Calu3 (cell line): Measurements from ENCODE around the gene ZNFX1. TPM values are rescaled to one million over a fixed set of nuclear protein-coding genes. Genes with fewer than 3 reads are reported as not detected.

Experiments used
- BruUV-seq: library from RNA; stranded (reverse); fragments of 400-500 nt; replicated peaks from 2 replicates; lab custom pipeline; 2021; lab: Mats Ljungman, UMichigan
- CTCF ChIA-PET: fragments of 300-600 bp; sonication (Branson Sonifier 250); formaldehyde crosslinking; loops from one replicate; lab custom pipeline; 2022; ENCODE audit warnings: antibody characterized with exemption; lab: Charles Lee
- DNase-seq: peaks from one replicate; pipeline ENCODE4 v3.0.0; 2022
- H3K27ac Mint-ChIP-seq: one replicate; pipeline ENCODE4 v1.8.0; 2022; ENCODE audit warnings: mixed read lengths; ENCODE audit not compliant: unreplicated experiment
- H3K27me3 Mint-ChIP-seq: one replicate; pipeline ENCODE4 v1.8.0; 2022; ENCODE audit warnings: mixed read lengths; ENCODE audit not compliant: unreplicated experiment
- H3K36me3 Mint-ChIP-seq: one replicate; pipeline ENCODE4 v1.8.0; 2022; ENCODE audit warnings: mild to moderate bottlenecking, moderate library complexity, mixed read lengths; ENCODE audit not compliant: insufficient read depth, unreplicated experiment
- H3K4me1 Mint-ChIP-seq: one replicate; pipeline ENCODE4 v1.8.0; 2022; ENCODE audit warnings: mild to moderate bottlenecking, low read depth, mixed read lengths; ENCODE audit not compliant: unreplicated experiment
- H3K4me3 Mint-ChIP-seq: one replicate; pipeline ENCODE4 v1.8.0; 2022; ENCODE audit warnings: mild to moderate bottlenecking, low read depth, moderate library complexity, mixed read lengths; ENCODE audit not compliant: unreplicated experiment
- H3K9me3 Mint-ChIP-seq: one replicate; pipeline ENCODE4 v1.8.0; 2022; ENCODE audit warnings: low read depth, mixed read lengths; ENCODE audit not compliant: unreplicated experiment
- intact Hi-C: fragments of 100-400 bp; cut with micrococcal nuclease; formaldehyde crosslinking; loops from one replicate; pipeline ENCODE4 v1.10.0; 2022; ENCODE audit not compliant: unreplicated experiment
- total RNA-seq: library from RNA; stranded (reverse); gene quantifications from 2 replicates; pipeline ENCODE4 v1.2.3, GENCODE V29; 2022
- TF ChIP-seq, protein P1 (sequence below): fragments of 200-600 bp; IDR thresholded peaks from one replicate; pipeline ENCODE4 v1.8.0; 2022; ENCODE audit warnings: antibody characterized with exemption; ENCODE audit not compliant: unreplicated experiment

ZNFX1 gene
- total RNA-seq, 1 experiment from 2014 or later: 94.1 TPM

DNA sequence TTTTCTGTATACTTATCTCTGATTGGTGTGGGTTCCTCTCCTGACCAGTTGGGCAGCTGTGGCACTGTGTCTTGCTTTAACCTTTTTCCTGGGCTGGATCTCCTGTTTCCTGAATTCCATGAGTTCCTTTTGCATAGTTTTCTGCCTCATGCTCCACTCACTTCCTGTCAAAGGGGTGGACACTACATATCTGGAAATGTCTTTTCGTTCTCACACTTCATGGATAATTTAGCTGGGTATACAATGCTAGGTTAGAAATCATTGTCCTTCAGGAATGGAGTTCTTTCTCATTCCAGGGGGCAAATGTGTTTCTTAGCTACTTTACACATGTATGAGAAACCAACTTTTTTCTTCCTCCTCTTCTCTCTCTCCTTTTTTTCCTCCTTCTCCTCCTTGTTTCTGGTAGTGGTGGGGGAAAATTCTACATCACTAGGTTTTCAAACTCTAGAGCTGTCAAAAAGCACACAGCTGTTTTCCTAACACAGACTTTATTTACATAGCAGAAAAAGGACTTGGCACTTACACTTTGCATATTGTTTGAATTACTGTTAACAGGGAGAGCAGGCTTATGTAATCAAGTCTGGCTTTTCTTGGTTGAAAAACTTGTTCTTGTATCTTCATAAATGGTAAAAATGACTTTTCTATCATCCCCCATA, 67.6 kb downstream of the ZNFX1 start:
- H3K27me3 Mint-ChIP-seq: no peaks in the 10 kb centered on the region
- CTCF ChIA-PET: no interaction called here
- H3K4me1 Mint-ChIP-seq: no peaks in the 10 kb centered on the region
- H3K4me3 Mint-ChIP-seq: no peak overlapping the region
- TF ChIP-seq, protein P1, sequence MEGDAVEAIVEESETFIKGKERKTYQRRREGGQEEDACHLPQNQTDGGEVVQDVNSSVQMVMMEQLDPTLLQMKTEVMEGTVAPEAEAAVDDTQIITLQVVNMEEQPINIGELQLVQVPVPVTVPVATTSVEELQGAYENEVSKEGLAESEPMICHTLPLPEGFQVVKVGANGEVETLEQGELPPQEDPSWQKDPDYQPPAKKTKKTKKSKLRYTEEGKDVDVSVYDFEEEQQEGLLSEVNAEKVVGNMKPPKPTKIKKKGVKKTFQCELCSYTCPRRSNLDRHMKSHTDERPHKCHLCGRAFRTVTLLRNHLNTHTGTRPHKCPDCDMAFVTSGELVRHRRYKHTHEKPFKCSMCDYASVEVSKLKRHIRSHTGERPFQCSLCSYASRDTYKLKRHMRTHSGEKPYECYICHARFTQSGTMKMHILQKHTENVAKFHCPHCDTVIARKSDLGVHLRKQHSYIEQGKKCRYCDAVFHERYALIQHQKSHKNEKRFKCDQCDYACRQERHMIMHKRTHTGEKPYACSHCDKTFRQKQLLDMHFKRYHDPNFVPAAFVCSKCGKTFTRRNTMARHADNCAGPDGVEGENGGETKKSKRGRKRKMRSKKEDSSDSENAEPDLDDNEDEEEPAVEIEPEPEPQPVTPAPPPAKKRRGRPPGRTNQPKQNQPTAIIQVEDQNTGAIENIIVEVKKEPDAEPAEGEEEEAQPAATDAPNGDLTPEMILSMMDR: no peak
- no peak for DNase-seq
- H3K9me3 Mint-ChIP-seq: peaks cover 5% of the 10 kb centered on the region
- no peaks in the 10 kb centered on the region for H3K36me3 Mint-ChIP-seq
- intact Hi-C loops: no loop called here
- no TSS peak for BruUV-seq
- no peak overlapping the region for H3K27ac Mint-ChIP-seq

DNA sequence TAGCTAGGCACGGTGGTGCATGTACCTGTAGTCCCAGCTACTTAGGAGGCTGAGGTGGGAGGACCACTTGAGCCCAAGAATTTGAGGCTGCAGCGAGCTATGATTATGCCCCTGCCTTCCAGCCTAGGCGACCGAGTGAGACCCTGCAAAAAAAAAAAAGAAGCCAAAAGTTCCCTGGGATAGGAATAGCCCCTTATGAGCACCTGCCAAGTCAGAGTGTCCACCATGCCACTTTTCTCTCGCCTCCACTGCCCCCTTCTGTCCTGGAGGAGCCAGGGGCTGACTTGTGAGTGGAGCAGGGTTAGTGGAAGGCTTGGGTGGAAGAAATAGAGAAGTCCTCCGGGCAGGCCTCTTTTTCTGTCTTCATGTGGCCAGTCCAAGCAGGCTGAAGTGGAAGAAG, 70.8 kb downstream of the ZNFX1 start:
- TF ChIP-seq, protein P1: peak; percentile 31
- no TSS peak for BruUV-seq
- CTCF ChIA-PET: interaction anchor here (0.6 to 0.8 kb wide), 3 partner anchors 9 to 39 kb away, joined by 3 to 5 read pairs (median 4); no protein-coding TSS in a partner anchor
- no peak overlapping the region for H3K27ac Mint-ChIP-seq
- H3K27me3 Mint-ChIP-seq: no peaks in the 10 kb centered on the region
- peak; percentile 27 for DNase-seq
- no peak overlapping the region for H3K4me3 Mint-ChIP-seq
- intact Hi-C loops: no loop called here
- H3K9me3 Mint-ChIP-seq: peaks cover 5% of the 10 kb centered on the region
- no peaks in the 10 kb centered on the region for H3K36me3 Mint-ChIP-seq
- no peaks in the 10 kb centered on the region for H3K4me1 Mint-ChIP-seq

DNA sequence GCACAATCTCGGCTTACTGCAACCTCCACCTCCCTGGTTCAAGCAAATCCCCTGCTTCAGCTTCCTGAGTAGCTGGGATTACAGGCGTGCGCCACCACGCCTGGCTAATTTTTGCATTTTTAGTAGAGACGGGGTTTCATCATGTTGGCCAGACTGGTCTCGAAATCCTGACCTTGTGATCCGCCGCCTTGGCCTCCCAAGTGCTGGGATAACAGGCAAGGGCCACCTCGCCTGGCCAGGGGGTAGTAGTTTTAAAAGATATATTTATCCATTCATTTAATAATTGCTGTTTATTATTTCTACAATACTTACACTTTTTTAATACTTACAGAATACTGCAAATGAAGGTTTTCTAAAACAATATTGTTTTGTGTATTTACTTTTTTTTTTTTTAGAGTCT, 74.1 kb downstream of the ZNFX1 start:
- no peak for DNase-seq
- no peaks in the 10 kb centered on the region for H3K4me1 Mint-ChIP-seq
- CTCF ChIA-PET: no interaction called here
- H3K36me3 Mint-ChIP-seq: no peaks in the 10 kb centered on the region
- H3K27me3 Mint-ChIP-seq: no peaks in the 10 kb centered on the region
- no peak overlapping the region for H3K27ac Mint-ChIP-seq
- H3K9me3 Mint-ChIP-seq: no peaks in the 10 kb centered on the region
- intact Hi-C loops: no loop called here
- BruUV-seq: no TSS peak
- TF ChIP-seq, protein P1: no peak
- no peak overlapping the region for H3K4me3 Mint-ChIP-seq

DNA sequence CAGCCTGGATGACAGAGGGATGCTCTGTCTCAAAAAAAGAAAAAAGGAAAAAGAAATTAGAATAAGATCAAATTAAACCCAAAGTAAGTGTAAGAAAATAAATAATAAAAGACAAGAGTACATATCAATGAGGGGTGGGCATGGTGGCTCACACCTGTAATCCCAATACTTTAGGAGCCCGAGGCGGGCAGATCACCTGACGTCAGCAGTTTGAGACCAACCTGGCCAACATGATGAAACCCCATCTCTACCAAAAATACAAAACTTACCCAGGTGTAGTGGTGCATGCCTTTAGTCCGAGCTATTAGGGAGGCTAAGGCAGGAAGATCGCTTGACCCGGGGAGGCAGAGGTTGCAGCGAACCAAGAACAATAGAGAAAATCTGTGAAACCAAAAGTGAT, 74.8 kb downstream of the ZNFX1 start:
- Mint-ChIP-seq H3K4me3 (no peak overlapping the region), H3K9me3 (no peaks in the 10 kb centered on the region), H3K27ac (no peak overlapping the region), H3K27me3 (no peaks in the 10 kb centered on the region), H3K36me3 (no peaks in the 10 kb centered on the region), H3K4me1 (no peaks in the 10 kb centered on the region)
- intact Hi-C loops: no loop called here
- TF ChIP-seq, protein P1: no peak
- no TSS peak for BruUV-seq
- CTCF ChIA-PET: no interaction called here
- no peak for DNase-seq
